ENCODE results near the gene LRPPRC.

- TF ChIP-seq, protein P1, sequence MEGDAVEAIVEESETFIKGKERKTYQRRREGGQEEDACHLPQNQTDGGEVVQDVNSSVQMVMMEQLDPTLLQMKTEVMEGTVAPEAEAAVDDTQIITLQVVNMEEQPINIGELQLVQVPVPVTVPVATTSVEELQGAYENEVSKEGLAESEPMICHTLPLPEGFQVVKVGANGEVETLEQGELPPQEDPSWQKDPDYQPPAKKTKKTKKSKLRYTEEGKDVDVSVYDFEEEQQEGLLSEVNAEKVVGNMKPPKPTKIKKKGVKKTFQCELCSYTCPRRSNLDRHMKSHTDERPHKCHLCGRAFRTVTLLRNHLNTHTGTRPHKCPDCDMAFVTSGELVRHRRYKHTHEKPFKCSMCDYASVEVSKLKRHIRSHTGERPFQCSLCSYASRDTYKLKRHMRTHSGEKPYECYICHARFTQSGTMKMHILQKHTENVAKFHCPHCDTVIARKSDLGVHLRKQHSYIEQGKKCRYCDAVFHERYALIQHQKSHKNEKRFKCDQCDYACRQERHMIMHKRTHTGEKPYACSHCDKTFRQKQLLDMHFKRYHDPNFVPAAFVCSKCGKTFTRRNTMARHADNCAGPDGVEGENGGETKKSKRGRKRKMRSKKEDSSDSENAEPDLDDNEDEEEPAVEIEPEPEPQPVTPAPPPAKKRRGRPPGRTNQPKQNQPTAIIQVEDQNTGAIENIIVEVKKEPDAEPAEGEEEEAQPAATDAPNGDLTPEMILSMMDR (IDR thresholded peaks at IDR 0.05), result no peak
- TF ChIP-seq EZH2phosphoT487 (IDR thresholded peaks at IDR 0.05) (no peak), EZH2 (IDR thresholded peaks at IDR 0.05) (no peak)
These were observed at the start of gene LRPPRC for GRCh38 chr2:43995733-43996533.

Measured in neural progenitor cell (in vitro differentiated cells).